ENCODE results near the gene CDH13. TPM values are rescaled to one million over a fixed set of nuclear protein-coding genes. Genes with fewer than 3 reads are reported as not detected.

Gene CDH13
- total RNA-seq, 2 donors from 2014 or later = 2.9 TPM; not detected in 1

DNA sequence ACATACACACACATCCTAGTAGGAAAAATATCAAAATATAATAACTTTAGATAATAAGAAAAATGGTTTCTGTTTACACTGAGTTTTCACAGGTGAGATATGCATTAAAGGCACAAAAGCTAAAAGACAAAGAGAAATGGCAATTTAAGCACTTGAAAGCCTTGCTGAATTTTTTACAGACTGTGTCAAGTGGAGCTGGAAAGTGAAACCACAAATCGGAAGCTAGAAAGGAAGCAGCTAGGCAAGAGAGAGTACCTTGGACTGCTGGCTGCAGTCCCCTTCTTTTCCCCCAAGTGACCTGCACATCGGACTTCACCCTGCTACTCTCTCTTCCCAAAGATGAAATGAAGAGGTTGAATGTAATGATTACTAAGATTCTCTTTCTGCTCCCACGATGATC lies 135.1 kb downstream of the CDH13 start:
- peak overlapping the region in 1 of 4 donors; percentile 47 for H3K27ac ChIP-seq
- TF ChIP-seq, protein P1, sequence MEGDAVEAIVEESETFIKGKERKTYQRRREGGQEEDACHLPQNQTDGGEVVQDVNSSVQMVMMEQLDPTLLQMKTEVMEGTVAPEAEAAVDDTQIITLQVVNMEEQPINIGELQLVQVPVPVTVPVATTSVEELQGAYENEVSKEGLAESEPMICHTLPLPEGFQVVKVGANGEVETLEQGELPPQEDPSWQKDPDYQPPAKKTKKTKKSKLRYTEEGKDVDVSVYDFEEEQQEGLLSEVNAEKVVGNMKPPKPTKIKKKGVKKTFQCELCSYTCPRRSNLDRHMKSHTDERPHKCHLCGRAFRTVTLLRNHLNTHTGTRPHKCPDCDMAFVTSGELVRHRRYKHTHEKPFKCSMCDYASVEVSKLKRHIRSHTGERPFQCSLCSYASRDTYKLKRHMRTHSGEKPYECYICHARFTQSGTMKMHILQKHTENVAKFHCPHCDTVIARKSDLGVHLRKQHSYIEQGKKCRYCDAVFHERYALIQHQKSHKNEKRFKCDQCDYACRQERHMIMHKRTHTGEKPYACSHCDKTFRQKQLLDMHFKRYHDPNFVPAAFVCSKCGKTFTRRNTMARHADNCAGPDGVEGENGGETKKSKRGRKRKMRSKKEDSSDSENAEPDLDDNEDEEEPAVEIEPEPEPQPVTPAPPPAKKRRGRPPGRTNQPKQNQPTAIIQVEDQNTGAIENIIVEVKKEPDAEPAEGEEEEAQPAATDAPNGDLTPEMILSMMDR (IDR thresholded peaks at IDR 0.05) = no peak
- no peak for TF ChIP-seq POLR2A (IDR thresholded peaks at IDR 0.05)
- ATAC-seq = peak; percentile 40

GRCh38 chr16:82763371-82763770 lies 136.6 kb downstream of the CDH13 start:
- ATAC-seq = no peak
- Histone ChIP-seq H3K4me1 (no peaks in the 10 kb centered on the region), H3K27ac (no peak overlapping the region), H3K36me3 (replicated peaks in 1 of 2; ENCODE audit: insufficient read depth in 1 of 2, low read depth in 2 of 2) (no peaks in the 10 kb centered on the region), H3K9me3 (no peaks in the 10 kb centered on the region), H3K4me3 (no peak overlapping the region), H3K27me3 (no peaks in the 10 kb centered on the region)
- intact Hi-C loops (cut with DNase I) = no loop called here
- TF ChIP-seq, protein P1 (IDR thresholded peaks at IDR 0.05) = no peak
- TF ChIP-seq POLR2A (IDR thresholded peaks at IDR 0.05) = no peak
- no peak for DNase-seq
- 64 to 76% methylated on average over 2 of the region's 2 CpGs for WGBS, 2 donors

More for the DNA sequence above, 135.1 kb downstream of the CDH13 start:
- no peak for DNase-seq
- intact Hi-C loops (cut with DNase I) = no loop called here
- Histone ChIP-seq H3K27me3 (no peaks in the 10 kb centered on the region), H3K36me3 (replicated peaks in 1 of 2; ENCODE audit: insufficient read depth in 1 of 2, low read depth in 2 of 2) (no peaks in the 10 kb centered on the region), H3K9me3 (no peaks in the 10 kb centered on the region), H3K4me1 (no peaks in the 10 kb centered on the region), H3K4me3 (no peak overlapping the region)
- 9 to 13% methylated on average over 3 of the region's 3 CpGs for WGBS, 2 donors

DNA sequence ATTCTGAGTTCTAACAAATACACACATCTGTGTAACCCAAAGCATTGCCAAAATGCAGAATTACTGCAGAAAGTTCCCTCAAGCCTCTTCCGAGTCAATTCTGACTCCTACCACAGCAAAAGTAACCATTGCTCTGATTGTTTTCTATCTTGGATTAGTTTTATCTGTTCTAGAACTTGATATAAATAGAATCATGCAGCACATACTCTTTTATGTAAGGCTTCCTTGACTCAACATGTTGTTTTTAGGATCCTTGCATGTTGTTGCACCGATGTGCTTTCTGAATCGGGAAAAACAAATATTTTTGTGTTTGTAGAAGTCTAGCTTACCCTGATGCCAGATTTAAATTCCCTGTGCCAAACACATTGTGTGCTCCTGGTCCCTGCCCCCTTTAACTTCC lies 140.4 kb downstream of the CDH13 start:
- ATAC-seq (no peak), DNase-seq (no peak)
- Histone ChIP-seq H3K27me3 (no peaks in the 10 kb centered on the region), H3K27ac (no peak overlapping the region), H3K4me3 (no peak overlapping the region), H3K36me3 (replicated peaks in 1 of 2; ENCODE audit: insufficient read depth in 1 of 2, low read depth in 2 of 2) (no peaks in the 10 kb centered on the region), H3K9me3 (no peaks in the 10 kb centered on the region), H3K4me1 (no peaks in the 10 kb centered on the region)
- intact Hi-C loops (cut with DNase I) = no loop called here
- 50 to 61% methylated on average over 3 of the region's 3 CpGs for WGBS, 2 donors
- TF ChIP-seq POLR2A (IDR thresholded peaks at IDR 0.05) = no peak
- TF ChIP-seq, protein P1 (IDR thresholded peaks at IDR 0.05) = no peak

- H3K4me1 ChIP-seq = no peaks in the 10 kb centered on the region
- TF ChIP-seq, protein P1 (IDR thresholded peaks at IDR 0.05) = no peak
- no peak for TF ChIP-seq POLR2A (IDR thresholded peaks at IDR 0.05)
- DNase-seq (no peak), ATAC-seq (no peak)
- H3K9me3 ChIP-seq = no peaks in the 10 kb centered on the region
- H3K27ac ChIP-seq = no peak overlapping the region
- 47 to 71% methylated on average over 4 of the region's 4 CpGs for WGBS, 2 donors
- H3K27me3 ChIP-seq = no peaks in the 10 kb centered on the region
- intact Hi-C loops (cut with DNase I) = no loop called here
- no peaks in the 10 kb centered on the region for H3K36me3 ChIP-seq (replicated peaks in 1 of 2; ENCODE audit: insufficient read depth in 1 of 2, low read depth in 2 of 2)
- H3K4me3 ChIP-seq = no peak overlapping the region
Observed at GRCh38 chr16:82767808-82768207, 141.0 kb downstream of the CDH13 start.

- Histone ChIP-seq H3K4me3 (no peak overlapping the region), H3K27ac (no peak overlapping the region), H3K9me3 (no peaks in the 10 kb centered on the region), H3K36me3 (replicated peaks in 1 of 2; ENCODE audit: insufficient read depth in 1 of 2, low read depth in 2 of 2) (no peaks in the 10 kb centered on the region), H3K27me3 (no peaks in the 10 kb centered on the region), H3K4me1 (no peaks in the 10 kb centered on the region)
- intact Hi-C loops (cut with DNase I) = no loop called here
- DNase-seq (no peak), ATAC-seq (no peak)
- no peak for TF ChIP-seq POLR2A (IDR thresholded peaks at IDR 0.05)
- TF ChIP-seq, protein P1 (IDR thresholded peaks at IDR 0.05) = no peak
- WGBS, 2 donors = 55 to 61% methylated on average over 5 of the region's 5 CpGs
Observed at GRCh38 chr16:82769845-82770244, 143.1 kb downstream of the CDH13 start.

Data from body of pancreas (tissue), 4 donors.